ENCODE results near the gene RPL41. TPM values are rescaled to one million over a fixed set of nuclear protein-coding genes. Genes with fewer than 3 reads are reported as not detected.

RPL41 gene
- total RNA-seq, 1 donor from 2014 or later: 3,078 TPM

DNA sequence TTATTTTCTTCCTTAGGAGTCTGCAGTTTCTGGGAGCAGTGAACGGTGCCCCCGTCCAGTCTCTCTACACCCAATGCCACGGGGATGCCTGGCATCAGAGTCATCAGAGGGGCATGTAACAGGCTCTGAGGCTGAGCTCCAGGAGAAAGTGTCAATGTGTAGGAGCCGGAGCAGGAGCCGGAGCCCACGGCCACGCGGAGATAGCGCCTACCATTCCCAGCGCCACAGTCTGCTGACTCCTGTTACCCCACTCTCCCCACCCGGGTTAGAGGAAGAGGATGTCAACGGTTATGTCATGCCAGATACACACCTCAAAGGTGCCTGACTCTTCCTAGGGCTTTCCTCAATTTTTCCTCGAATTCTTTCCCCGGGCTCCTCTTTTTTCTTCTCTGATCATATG, 15.4 kb upstream of the RPL41 start:
- H3K4me3 Mint-ChIP-seq (ENCODE audit: unreplicated experiment): no peak overlapping the region
- Histone ChIP-seq H3K9me3 (ENCODE audit: insufficient read depth, low read depth, low read length) (no peaks in the 10 kb centered on the region), H3K4me2 (ENCODE audit: low read length) (no peak overlapping the region), H3K36me3 (ENCODE audit: insufficient read depth, low read length) (no peaks in the 10 kb centered on the region), H3K27me3 (ENCODE audit: insufficient read depth, low read length) (peaks cover 8% of the 10 kb centered on the region), H3K79me2 (ENCODE audit: insufficient read depth, low read length) (peaks cover 18% of the 10 kb centered on the region), H3K27ac (ENCODE audit: low read depth, low read length) (no peak overlapping the region), H4K20me1 (ENCODE audit: insufficient read depth, low read length) (peaks cover 10% of the 10 kb centered on the region), H3K9ac (ENCODE audit: low read length) (no peak overlapping the region), H3K4me3 (ENCODE audit: insufficient read depth, low read depth, low read length) (no peak overlapping the region), H3K4me1 (ENCODE audit: insufficient read depth, low read length) (no peaks in the 10 kb centered on the region), H2AFZ (ENCODE audit: low read depth, low read length) (no peak overlapping the region)
- H3K9me3 Mint-ChIP-seq (ENCODE audit: unreplicated experiment): no peaks in the 10 kb centered on the region
- peaks cover 8% of the 10 kb centered on the region for H3K4me1 Mint-ChIP-seq (ENCODE audit: low read depth, unreplicated experiment)
- DNase-seq (ENCODE audit: low read depth): no peak
- H3K27me3 Mint-ChIP-seq (ENCODE audit: low read depth, unreplicated experiment): peaks cover 6% of the 10 kb centered on the region
- TF ChIP-seq CTCF (IDR thresholded peaks at IDR 0.05; ENCODE audit: insufficient read depth, low read depth, low read length): no peak
- H3K36me3 Mint-ChIP-seq (ENCODE audit: low read depth, unreplicated experiment): peaks cover 2% of the 10 kb centered on the region
- no peak for FAIRE-seq
- no peak overlapping the region for H3K27ac Mint-ChIP-seq (ENCODE audit: unreplicated experiment)

DNA sequence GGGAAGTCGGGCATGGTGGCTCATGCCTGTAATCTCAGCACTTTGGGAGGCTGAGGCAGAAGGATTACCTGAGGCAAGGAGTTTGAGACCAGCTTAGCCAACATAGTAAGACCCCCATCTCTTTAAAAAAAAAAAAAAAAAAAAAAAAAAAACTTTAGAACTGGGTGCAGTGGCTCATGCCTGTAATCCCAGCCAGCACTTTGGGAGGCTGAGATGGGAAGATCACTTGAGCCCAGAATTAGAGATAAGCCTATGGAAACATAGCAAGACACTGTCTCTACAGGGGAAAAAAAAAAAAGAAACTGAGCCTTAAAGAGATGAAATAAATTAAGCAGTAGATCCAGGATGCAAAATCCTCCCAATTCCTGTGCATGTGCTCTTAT, 13.8 kb upstream of the RPL41 start:
- DNase-seq (ENCODE audit: low read depth) (no peak), FAIRE-seq (no peak)
- Mint-ChIP-seq H3K27ac (ENCODE audit: unreplicated experiment) (no peak overlapping the region), H3K4me1 (ENCODE audit: low read depth, unreplicated experiment) (peaks cover 12% of the 10 kb centered on the region), H3K9me3 (ENCODE audit: unreplicated experiment) (no peaks in the 10 kb centered on the region), H3K36me3 (ENCODE audit: low read depth, unreplicated experiment) (peaks cover 5% of the 10 kb centered on the region), H3K4me3 (ENCODE audit: unreplicated experiment) (peak overlapping the region; percentile 14), H3K27me3 (ENCODE audit: low read depth, unreplicated experiment) (peaks cover under 1% of the 10 kb centered on the region)
- H3K4me3 ChIP-seq (ENCODE audit: insufficient read depth, low read depth, low read length): no peak overlapping the region
- no peak overlapping the region for H2AFZ ChIP-seq (ENCODE audit: low read depth, low read length)
- H3K27me3 ChIP-seq (ENCODE audit: insufficient read depth, low read length): no peaks in the 10 kb centered on the region
- H3K4me2 ChIP-seq (ENCODE audit: low read length): no peak overlapping the region
- no peaks in the 10 kb centered on the region for H3K9me3 ChIP-seq (ENCODE audit: insufficient read depth, low read depth, low read length)
- no peaks in the 10 kb centered on the region for H3K4me1 ChIP-seq (ENCODE audit: insufficient read depth, low read length)
- H3K79me2 ChIP-seq (ENCODE audit: insufficient read depth, low read length): peaks cover 34% of the 10 kb centered on the region
- H4K20me1 ChIP-seq (ENCODE audit: insufficient read depth, low read length): peaks cover 20% of the 10 kb centered on the region
- H3K36me3 ChIP-seq (ENCODE audit: insufficient read depth, low read length): peaks cover 3% of the 10 kb centered on the region
- no peak overlapping the region for H3K9ac ChIP-seq (ENCODE audit: low read length)
- H3K27ac ChIP-seq (ENCODE audit: low read depth, low read length): no peak overlapping the region
- TF ChIP-seq EZH2 (IDR thresholded peaks at IDR 0.05; ENCODE audit: insufficient read depth, low read length): no peak
- no peak for TF ChIP-seq CTCF (IDR thresholded peaks at IDR 0.05; ENCODE audit: insufficient read depth, low read depth, low read length)

DNA sequence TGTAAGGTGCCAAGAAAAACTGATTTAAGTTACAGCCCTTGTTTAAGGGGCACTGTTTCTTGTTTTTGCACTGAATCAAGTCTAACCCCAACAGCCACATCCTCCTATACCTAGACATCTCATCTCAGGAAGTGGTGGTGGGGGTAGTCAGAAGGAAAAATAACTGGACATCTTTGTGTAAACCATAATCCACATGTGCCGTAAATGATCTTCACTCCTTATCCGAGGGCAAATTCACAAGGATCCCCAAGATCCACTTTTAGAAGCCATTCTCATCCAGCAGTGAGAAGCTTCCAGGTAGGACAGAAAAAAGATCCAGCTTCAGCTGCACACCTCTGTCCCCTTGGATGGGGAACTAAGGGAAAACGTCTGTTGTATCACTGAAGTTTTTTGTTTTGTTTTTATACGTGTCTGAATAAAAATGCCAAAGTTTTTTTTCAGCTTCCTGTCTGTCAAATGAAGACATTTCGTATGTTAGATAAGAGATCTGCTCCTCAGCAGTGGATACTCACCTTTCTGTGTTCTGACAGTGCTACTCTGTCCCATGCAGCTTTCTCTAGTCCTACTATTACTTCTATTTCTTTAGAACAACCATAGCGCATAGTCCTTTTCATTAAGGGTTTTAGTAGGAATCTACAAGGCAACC, 13.2 kb upstream of the RPL41 start:
- Histone ChIP-seq H3K27ac (ENCODE audit: low read depth, low read length) (no peak overlapping the region), H2AFZ (ENCODE audit: low read depth, low read length) (no peak overlapping the region)
- FAIRE-seq: no peak

More for the DNA sequence above, 13.2 kb upstream of the RPL41 start:
- no peaks in the 10 kb centered on the region for H3K9me3 Mint-ChIP-seq (ENCODE audit: unreplicated experiment)
- H3K27ac Mint-ChIP-seq (ENCODE audit: unreplicated experiment): no peak overlapping the region
- peaks cover 5% of the 10 kb centered on the region for H3K36me3 Mint-ChIP-seq (ENCODE audit: low read depth, unreplicated experiment)
- Histone ChIP-seq H3K36me3 (ENCODE audit: insufficient read depth, low read length) (peaks cover 8% of the 10 kb centered on the region), H3K9ac (ENCODE audit: low read length) (peak overlapping the region; percentile 99), H3K27me3 (ENCODE audit: insufficient read depth, low read length) (no peaks in the 10 kb centered on the region), H3K4me2 (ENCODE audit: low read length) (peak overlapping the region; percentile 88), H4K20me1 (ENCODE audit: insufficient read depth, low read length) (peaks cover 20% of the 10 kb centered on the region), H3K4me1 (ENCODE audit: insufficient read depth, low read length) (no peaks in the 10 kb centered on the region), H3K79me2 (ENCODE audit: insufficient read depth, low read length) (peaks cover 39% of the 10 kb centered on the region), H3K9me3 (ENCODE audit: insufficient read depth, low read depth, low read length) (no peaks in the 10 kb centered on the region), H3K4me3 (ENCODE audit: insufficient read depth, low read depth, low read length) (peak overlapping the region; percentile 90)
- no peaks in the 10 kb centered on the region for H3K27me3 Mint-ChIP-seq (ENCODE audit: low read depth, unreplicated experiment)
- no peak for TF ChIP-seq CTCF (IDR thresholded peaks at IDR 0.05; ENCODE audit: insufficient read depth, low read depth, low read length)
- no peak for TF ChIP-seq EZH2 (IDR thresholded peaks at IDR 0.05; ENCODE audit: insufficient read depth, low read length)
- no peak for DNase-seq (ENCODE audit: low read depth)
- H3K4me1 Mint-ChIP-seq (ENCODE audit: low read depth, unreplicated experiment): peaks cover 12% of the 10 kb centered on the region
- peak overlapping the region; percentile 99 for H3K4me3 Mint-ChIP-seq (ENCODE audit: unreplicated experiment)
